ENCODE measurements around the gene FBXL17.
"Not testable (repeated sequence)": the region's sequence is repeated elsewhere in the genome, so short reads cannot be mapped to it uniquely, and the experiment has no call there.

Gene FBXL17

GRCh38 chr5:108303086-108303485 is 78.8 kb downstream of the FBXL17 start:
- no peak for DNase-seq

DNA sequence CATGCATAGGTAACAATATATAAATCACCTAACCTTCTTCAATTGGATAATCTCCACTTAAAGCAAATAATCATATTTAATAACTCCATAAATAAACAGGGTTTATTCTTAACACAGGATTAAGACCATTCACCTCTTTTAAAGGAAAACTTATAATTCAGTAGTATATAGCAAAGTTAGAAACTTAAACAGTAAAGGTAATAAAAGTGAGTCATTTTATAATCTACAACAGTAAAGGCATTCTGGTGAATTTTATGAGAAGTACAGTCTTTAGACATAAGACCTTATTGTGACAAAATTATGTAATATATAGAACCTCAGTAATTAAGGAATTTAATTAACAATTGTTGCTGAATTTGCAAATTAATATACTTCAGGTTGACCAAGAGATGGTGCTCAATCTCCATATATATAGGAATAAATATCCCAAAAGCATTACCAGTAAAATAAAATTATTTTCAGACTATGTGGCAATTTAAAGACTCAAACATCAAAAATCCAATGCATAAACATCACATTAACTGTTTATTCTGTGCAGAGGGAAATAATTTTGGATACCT is 84.8 kb downstream of the FBXL17 start:
- DNase-seq = no peak

DNA sequence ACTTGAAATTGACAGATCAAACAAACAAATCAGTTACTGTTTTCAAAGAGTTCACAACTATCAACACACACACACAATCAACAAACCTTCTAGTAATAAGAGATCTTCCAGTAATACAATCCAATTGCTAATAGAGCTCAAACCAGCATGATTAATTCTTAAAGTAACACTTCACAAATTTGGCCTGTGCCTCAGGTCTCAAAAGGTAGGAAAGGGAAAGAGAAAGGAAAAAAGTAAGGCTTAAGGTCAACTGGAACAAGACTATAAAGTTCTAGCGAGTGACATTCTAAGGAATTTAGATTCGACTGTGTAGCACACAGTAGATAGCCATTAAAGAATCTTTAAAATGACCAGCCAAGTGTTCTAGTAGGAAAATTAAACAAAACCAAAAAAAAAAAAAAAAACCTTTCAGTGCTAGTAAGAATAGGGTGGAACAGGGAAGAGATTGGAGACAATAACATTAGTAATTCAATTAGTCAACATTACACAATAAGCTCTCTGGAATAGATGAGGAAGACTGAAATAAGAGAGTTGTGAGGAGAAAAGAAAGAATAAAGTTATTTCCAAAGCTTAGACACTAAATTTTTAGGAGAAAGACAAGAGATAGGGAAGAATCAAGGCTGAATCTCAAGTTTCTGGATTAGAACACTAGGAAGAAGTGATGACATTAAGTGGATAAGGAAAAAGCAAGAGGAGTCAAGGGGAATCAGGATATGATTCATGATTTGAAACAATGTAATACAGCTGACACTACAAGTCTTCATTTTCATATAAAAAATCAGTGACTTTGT is 86.1 kb downstream of the FBXL17 start:
- DNase-seq = peak; percentile 48

DNA sequence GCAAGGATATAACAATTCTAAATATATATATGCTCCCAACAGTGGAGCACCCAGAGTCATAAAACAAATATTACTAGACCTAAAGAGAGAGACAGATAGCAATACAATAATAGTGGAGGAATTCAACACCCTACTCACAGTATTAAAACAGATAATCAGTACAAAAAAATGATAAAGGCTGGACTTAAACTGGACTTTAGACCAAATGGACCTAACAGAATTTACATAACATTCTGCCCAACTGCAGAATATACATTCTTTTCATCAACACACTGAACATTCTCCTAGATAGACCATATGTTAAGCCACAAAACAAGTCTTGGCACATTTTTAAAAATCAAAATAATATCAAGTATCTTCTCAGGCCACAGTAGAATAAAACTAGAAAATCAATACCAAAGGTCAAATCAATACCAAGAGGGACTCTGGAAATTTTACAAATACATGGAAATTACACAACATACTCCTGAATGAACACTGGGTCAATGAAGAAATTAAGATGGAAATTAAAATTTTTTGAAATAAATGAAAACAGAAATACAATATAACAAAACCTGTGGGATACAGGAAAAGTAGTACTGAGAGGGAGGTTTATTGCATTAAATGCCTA is 100.8 kb downstream of the FBXL17 start:
- DNase-seq = no peak

DNA sequence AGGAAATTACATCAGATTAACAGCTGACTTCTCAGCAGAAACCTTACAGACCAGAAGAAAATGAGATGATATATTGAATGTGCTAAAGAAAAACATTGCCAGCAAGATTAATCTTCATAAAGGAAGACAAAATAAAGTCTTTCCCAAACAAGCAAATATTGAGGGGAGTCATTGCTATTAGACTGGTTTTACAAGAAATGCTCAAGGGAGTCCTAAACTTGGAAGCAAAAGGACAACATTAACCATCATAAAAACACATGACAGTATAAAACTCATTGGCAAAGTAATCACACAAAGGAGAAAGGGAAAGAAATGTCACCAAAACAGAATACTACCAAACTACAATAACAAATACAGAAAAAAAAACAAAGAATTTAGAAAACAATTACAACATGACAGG is 101.7 kb downstream of the FBXL17 start:
- no peak for DNase-seq

- DNase-seq = no peak
Observed at GRCh38 chr5:108278285-108279240, 103.3 kb downstream of the FBXL17 start.

DNA sequence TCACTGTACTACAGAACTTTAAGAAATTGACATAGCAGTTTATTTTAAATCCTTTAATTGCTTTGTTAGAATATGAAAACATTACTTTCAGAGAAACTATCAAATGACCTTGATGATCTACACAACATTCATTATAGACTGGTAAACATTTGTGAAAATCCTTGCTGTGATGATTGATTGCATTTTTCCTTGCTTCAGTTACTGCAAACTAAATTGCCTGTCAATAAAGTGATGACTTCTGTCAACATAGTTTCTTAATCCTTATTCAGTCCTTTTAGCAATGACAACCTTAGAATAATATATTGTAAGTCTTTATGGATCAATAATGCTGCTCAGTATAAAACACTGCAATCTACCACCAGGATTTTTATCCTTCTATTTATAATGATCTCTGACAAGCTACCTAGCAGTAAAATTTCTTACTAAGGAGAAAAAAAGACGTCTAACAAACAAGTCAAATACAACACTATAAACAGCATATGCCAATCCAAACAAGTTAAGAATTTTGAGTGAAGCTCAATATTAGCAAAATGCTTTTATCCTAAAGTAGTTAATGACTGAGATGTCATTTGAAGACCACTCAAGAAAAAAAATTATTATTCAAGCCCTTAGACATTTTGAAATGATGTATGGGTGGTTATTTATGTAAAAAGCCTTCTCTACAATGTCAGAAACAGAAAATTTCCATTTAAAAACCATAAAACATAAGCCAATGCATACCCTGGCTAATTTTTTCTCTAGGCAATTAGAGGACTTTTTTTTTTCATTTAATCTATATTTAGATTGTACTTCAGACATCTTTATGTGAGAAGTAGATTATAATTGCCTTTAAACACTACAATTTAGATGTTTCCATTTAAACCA is 105.5 kb downstream of the FBXL17 start:
- no peak for DNase-seq

DNA sequence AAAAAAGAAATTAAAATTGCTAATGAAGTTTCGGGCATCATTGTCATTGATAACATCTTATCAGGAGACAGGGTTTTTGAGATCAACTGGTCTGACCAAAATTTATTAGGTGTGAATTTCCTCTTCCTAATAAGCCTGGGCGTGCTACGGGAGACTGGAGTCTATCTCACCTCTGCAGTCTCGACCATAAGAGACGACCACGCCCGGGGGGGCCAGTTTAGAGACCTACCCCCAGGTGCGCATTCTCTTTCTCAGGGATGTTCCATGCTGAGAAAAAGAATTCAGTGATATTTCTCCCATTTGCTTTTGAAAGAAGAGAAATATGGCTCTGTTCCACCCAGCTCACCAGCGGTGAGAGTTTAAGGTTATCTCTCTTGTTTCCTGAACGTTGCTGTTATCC is 107.8 kb downstream of the FBXL17 start:
- not testable (repeated sequence) for DNase-seq

- DNase-seq = no peak
Observed at GRCh38 chr5:108271127-108271526, 110.8 kb downstream of the FBXL17 start.

- DNase-seq = peak; percentile 44
Observed at GRCh38 chr5:108266242-108266641, 115.7 kb downstream of the FBXL17 start.

DNA sequence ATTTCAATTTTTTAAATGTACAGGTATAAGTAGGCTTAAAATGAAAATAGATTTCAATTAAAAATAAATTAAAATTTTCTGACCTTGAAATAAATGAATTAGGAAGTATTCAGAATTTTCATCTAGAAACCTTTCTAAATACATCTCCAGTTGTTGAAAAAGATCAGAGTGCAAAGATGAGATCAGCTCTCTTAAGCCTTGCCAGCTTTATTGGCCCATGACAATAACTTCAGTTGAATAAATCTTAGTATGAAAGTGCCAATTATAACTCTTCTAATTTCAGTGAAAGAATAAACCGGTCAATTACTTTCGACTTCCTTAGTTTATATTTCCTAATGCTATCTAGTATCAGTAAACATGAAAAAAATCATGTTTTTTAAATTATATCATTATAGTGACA is 117.4 kb downstream of the FBXL17 start:
- DNase-seq = no peak

GRCh38 chr5:108263338-108263737 is 118.6 kb downstream of the FBXL17 start:
- DNase-seq = no peak

GRCh38 chr5:108260858-108261170 is 121.1 kb downstream of the FBXL17 start:
- DNase-seq = no peak

- DNase-seq = peak; percentile 79
Observed at GRCh38 chr5:108260117-108260857, 121.6 kb downstream of the FBXL17 start.

DNA sequence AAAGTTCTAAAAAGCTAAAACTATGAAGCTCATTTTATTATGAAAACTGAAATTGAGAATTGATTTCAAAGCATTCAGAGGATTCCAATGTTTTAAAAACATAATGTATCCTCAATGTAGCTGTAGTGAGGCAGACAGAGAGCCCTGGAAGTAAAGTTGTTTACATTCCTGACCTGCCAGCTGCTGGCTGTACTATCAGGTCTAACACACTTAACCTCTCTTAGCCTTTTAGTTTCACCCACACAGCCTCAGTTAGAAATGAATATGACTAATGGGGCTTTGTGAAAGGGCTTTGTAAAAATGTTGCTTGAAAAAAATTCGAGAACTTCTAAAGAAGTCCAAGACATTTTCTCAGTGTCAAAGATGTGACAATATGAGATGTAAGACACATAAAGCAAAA is 122.6 kb downstream of the FBXL17 start:
- no peak for DNase-seq

DNA sequence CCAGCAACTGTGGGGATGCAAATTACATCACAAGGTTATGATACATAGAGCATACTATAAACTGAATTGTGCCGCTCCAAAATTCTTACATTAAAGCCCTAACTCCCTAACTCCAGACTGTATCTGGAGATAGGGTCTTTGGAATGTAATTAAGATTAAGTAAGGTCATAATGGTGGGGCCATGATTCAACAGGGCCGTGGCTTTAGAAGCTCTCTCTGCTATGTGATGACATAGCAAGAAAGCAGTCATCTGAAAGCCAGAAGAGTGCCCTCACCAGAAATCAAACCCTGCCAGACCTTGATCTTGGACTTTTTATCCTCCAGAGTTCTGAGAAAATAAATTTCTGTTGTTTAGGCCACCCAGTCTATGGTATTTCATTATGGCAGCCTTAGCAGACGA is 123.9 kb downstream of the FBXL17 start:
- no peak for DNase-seq

DNA sequence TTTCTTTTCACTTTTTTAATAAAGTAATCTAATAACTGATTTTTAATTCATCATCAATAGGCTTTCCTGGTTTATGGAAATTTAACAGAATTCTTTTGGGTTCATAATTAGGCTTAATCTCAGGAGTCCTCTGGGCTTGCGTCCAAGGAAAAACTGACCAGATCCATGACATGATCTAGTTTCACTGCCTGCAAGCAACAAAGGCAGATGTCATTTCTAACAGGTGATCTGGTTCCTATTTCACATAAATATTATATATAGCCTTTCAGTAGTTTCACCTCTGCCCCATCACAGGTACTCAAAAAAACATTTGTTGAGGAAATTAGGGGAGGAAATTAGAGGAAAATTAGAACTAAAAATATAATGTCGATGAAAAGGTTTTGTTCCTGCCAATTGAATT is 126.4 kb downstream of the FBXL17 start:
- DNase-seq = no peak

GRCh38 chr5:108251350-108251749 is 130.5 kb downstream of the FBXL17 start:
- DNase-seq = no peak

DNA sequence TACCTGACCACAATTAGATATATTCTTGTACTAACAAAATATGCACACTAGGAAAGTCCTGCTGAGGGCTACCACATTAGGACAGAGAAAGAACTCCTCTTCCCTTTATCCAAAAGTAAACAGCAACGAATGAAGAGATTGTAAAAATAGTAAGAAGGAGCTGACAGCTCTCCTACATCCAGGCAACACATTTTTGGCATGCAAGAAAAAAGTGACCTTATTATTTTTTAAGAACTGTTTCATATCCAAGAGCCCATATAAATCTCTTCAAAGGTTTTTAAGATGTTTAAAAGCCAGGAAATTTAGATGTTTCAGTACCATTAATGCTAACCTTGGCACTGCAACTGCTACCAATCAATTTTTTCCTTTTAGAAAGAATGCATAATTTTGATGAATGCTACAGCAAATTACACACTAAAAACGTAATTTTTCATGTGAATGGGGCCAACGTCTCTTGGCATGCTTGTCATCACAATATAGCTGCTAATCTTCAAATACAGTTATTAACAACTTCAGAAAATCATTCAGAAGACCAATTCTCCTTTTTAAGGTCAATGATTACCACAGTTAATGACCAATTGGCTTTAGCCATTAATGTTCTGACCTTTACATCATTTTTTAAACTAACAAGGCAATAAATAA is 132.0 kb downstream of the FBXL17 start:
- no peak for DNase-seq

GRCh38 chr5:108249095-108249784 is 132.7 kb downstream of the FBXL17 start:
- DNase-seq = no peak
